ENCODE results near the gene NKX2-3. TPM values are rescaled to one million over a fixed set of nuclear protein-coding genes. Genes with fewer than 3 reads are reported as not detected.

NKX2-3 gene
- total RNA-seq, 2 experiments from 2014 or later, result not detected

DNA sequence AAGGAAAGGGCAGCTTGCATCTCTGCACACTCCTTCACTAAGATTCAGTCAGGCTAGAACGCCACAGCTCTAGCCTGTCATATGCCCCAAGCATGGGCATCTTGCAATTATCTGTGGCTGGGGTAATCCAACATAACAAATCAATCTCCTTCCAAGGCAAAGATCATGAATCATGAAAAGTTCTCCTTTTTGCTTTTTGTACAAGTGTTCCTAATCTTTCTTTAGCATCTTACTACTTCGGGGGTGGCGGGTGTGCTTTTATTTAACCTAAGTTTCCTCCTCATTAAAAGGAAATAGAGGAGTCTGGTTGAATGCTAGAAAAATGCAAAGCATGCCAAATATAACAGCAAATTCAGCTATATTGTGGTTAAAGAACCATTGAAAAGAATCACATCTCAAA, 43.5 kb upstream of the NKX2-3 start:
- Histone ChIP-seq H3K27me3 (ENCODE audit: control insufficient read depth in 1 of 2, insufficient read depth in 2 of 2, low read length in 2 of 2) (peaks cover 8 to 19% of the 10 kb centered on the region in 2 experiments), H3K4me1 (ENCODE audit: insufficient read depth, low read length) (no peaks in the 10 kb centered on the region), H3K9me3 (ENCODE audit: control insufficient read depth in 1 of 2, insufficient read depth in 1 of 2, low read length in 2 of 2) (no peaks in the 10 kb centered on the region), H3K36me3 (ENCODE audit: insufficient read depth, low read length) (no peaks in the 10 kb centered on the region), H3K4me3 (ENCODE audit: low read length) (no peak overlapping the region), H3K27ac (ENCODE audit: low read depth in 1 of 2, low read length in 2 of 2) (no peak overlapping the region)
- ChIA-PET CTCF (no interaction called here), POLR2A (no interaction called here)
- H3K4me3 Mint-ChIP-seq, result no peak overlapping the region
- TF ChIP-seq, protein P1, sequence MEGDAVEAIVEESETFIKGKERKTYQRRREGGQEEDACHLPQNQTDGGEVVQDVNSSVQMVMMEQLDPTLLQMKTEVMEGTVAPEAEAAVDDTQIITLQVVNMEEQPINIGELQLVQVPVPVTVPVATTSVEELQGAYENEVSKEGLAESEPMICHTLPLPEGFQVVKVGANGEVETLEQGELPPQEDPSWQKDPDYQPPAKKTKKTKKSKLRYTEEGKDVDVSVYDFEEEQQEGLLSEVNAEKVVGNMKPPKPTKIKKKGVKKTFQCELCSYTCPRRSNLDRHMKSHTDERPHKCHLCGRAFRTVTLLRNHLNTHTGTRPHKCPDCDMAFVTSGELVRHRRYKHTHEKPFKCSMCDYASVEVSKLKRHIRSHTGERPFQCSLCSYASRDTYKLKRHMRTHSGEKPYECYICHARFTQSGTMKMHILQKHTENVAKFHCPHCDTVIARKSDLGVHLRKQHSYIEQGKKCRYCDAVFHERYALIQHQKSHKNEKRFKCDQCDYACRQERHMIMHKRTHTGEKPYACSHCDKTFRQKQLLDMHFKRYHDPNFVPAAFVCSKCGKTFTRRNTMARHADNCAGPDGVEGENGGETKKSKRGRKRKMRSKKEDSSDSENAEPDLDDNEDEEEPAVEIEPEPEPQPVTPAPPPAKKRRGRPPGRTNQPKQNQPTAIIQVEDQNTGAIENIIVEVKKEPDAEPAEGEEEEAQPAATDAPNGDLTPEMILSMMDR (IDR thresholded peaks at IDR 0.05), result no peak
- H3K9me3 Mint-ChIP-seq, result no peaks in the 10 kb centered on the region
- H3K4me1 Mint-ChIP-seq (ENCODE audit: low read depth), result no peaks in the 10 kb centered on the region
- H3K27ac Mint-ChIP-seq, result no peak overlapping the region
- H3K36me3 Mint-ChIP-seq (ENCODE audit: low read depth), result no peaks in the 10 kb centered on the region
- no peak for DNase-seq
- ATAC-seq (ENCODE audit: poor library complexity), result no peak
- peaks cover 64% of the 10 kb centered on the region for H3K27me3 Mint-ChIP-seq
- intact Hi-C loops (cut with DNase I, micrococcal nuclease), result no loop called here

DNA sequence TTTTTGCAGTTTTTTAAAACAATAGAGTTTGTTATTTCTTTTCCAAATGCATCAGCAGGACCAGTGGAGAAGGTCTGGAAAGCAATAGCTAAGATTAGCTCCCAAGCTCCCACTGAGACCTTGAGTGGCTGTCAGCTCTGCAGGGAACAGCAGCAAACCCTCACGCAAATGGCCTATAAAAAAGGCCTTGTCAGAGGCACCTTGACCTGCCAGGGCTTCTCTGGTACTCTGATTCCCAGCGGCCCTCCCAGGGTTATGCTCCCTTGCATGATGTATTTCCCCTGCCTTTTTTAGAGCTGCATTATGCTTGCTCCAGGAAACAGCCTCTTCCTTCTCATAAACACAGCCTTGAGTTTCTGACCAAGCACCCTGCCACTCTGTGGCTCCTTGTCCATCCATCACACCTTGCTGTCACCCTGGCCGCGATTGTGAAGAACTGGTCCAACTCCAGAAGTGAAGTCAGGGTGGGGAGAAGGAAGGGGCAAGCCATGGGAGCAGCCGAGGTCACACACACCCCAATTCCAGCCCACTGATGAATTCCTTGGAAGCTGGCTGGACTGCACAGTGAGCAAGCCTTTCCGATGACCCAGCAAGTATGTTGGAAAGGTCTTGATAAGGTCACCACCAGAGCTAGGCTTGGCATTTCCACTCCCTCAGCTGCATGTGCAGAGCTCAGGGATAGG, 35.3 kb upstream of the NKX2-3 start:
- no peaks in the 10 kb centered on the region for H3K36me3 Mint-ChIP-seq (ENCODE audit: low read depth)
- no peaks in the 10 kb centered on the region for H3K36me3 ChIP-seq (ENCODE audit: insufficient read depth, low read length)
- peaks cover 8% of the 10 kb centered on the region for H3K9me3 Mint-ChIP-seq
- no peaks in the 10 kb centered on the region for H3K4me1 ChIP-seq (ENCODE audit: insufficient read depth, low read length)
- H3K4me3 ChIP-seq (ENCODE audit: low read length), result no peak overlapping the region
- H3K9me3 ChIP-seq (ENCODE audit: control insufficient read depth in 1 of 2, insufficient read depth in 1 of 2, low read length in 2 of 2), result peaks cover 3 to 10% of the 10 kb centered on the region in 2 experiments
- H3K4me1 Mint-ChIP-seq (ENCODE audit: low read depth), result no peaks in the 10 kb centered on the region
- no peak overlapping the region for H3K4me3 Mint-ChIP-seq
- no peak for DNase-seq
- intact Hi-C loops (cut with DNase I, micrococcal nuclease), result no loop called here
- H3K27ac ChIP-seq (ENCODE audit: low read depth in 1 of 2, low read length in 2 of 2), result no peak overlapping the region
- POLR2A ChIA-PET, result interaction anchor here (0.6 kb wide), 1 partner anchor 11 kb away, joined by 3 read pairs; no protein-coding TSS in a partner anchor
- peaks cover 5 to 18% of the 10 kb centered on the region in 2 experiments for H3K27me3 ChIP-seq (ENCODE audit: control insufficient read depth in 1 of 2, insufficient read depth in 2 of 2, low read length in 2 of 2)
- H3K27me3 Mint-ChIP-seq, result peaks cover 35% of the 10 kb centered on the region
- TF ChIP-seq, protein P1 (IDR thresholded peaks at IDR 0.05), result no peak
- no peak for ATAC-seq (ENCODE audit: poor library complexity)
- CTCF ChIA-PET, result no interaction called here
- no peak overlapping the region for H3K27ac Mint-ChIP-seq

DNA sequence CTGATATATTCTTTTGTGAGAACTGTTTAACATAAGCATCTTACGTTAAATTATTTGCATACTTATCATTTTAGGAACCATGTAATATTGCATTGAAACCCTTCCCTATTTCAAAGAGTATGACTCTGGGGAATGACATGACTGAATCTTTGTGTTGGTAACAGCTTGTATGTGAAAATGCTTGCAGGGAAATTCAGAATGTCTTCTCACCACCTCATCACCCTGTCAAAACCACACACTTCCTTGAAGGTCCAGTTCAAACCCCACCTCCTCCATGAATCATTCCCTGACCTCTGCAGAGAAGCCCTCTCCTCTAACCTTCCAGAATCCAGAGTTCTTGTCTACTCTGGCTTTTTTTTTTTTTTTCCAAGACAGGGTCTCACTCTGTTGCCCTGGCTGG, 26.3 kb upstream of the NKX2-3 start:
- Mint-ChIP-seq H3K9me3 (no peaks in the 10 kb centered on the region), H3K36me3 (ENCODE audit: low read depth) (no peaks in the 10 kb centered on the region), H3K27me3 (peaks cover 66% of the 10 kb centered on the region), H3K27ac (no peak overlapping the region), H3K4me3 (no peak overlapping the region), H3K4me1 (ENCODE audit: low read depth) (no peaks in the 10 kb centered on the region)
- no peak for DNase-seq
- Histone ChIP-seq H3K4me3 (ENCODE audit: low read length) (no peak overlapping the region), H3K36me3 (ENCODE audit: insufficient read depth, low read length) (no peaks in the 10 kb centered on the region), H3K27me3 (ENCODE audit: control insufficient read depth in 1 of 2, insufficient read depth in 2 of 2, low read length in 2 of 2) (peaks cover 0 to 5% of the 10 kb centered on the region in 2 experiments), H3K27ac (ENCODE audit: low read depth in 1 of 2, low read length in 2 of 2) (no peak overlapping the region), H3K4me1 (ENCODE audit: insufficient read depth, low read length) (no peaks in the 10 kb centered on the region), H3K9me3 (ENCODE audit: control insufficient read depth in 1 of 2, insufficient read depth in 1 of 2, low read length in 2 of 2) (no peaks in the 10 kb centered on the region)
- ChIA-PET CTCF (no interaction called here), POLR2A (no interaction called here)
- ATAC-seq (ENCODE audit: poor library complexity), result no peak
- TF ChIP-seq, protein P1 (IDR thresholded peaks at IDR 0.05), result no peak
- intact Hi-C loops (cut with DNase I, micrococcal nuclease), result no loop called here

Measured in CD4-positive, alpha-beta T cell (primary cell).